Hepatocyte (in vitro differentiated cells): ENCODE results near the gene STK4. TPM values are rescaled to one million over a fixed set of nuclear protein-coding genes. Genes with fewer than 3 reads are reported as not detected.

Experiments used
- DNase-seq: peaks from one replicate; pipeline ENCODE4 v3.0.0-alpha.2; 2016; ENCODE audit warnings: low spot score
- H2AFZ ChIP-seq: fragments of 200-600 bp; sonication (generic); 2 replicates; pipeline ENCODE4 v1.6.0; 2016; ENCODE audit warnings: antibody characterized with exemption, mild to moderate bottlenecking
- H3K27ac ChIP-seq: fragments of 200-600 bp; sonication (generic); 2 replicates; pipeline ENCODE4 v1.5.1; 2016; ENCODE audit warnings: mild to moderate bottlenecking
- H3K27me3 ChIP-seq: fragments of 200-600 bp; sonication (generic); 2 replicates; pipeline ENCODE4 v1.6.1; 2016
- H3K36me3 ChIP-seq: fragments of 200-600 bp; sonication (generic); replicated peaks from 2 replicates; pipeline ENCODE4 v1.5.1; 2016; ENCODE audit warnings: low read depth; ENCODE audit not compliant: insufficient read depth
- H3K4me1 ChIP-seq: fragments of 200-600 bp; sonication (generic); 2 replicates; pipeline ENCODE4 v1.5.1; 2016; ENCODE audit warnings: mild to moderate bottlenecking, moderate library complexity; ENCODE audit not compliant: insufficient read depth
- H3K4me2 ChIP-seq: fragments of 200-600 bp; sonication (generic); 2 replicates; pipeline ENCODE4 v1.6.0; 2016
- H3K4me3 ChIP-seq: fragments of 200-600 bp; sonication (generic); 2 replicates; pipeline ENCODE4 v1.5.1; 2016; ENCODE audit warnings: mild to moderate bottlenecking
- H3K79me2 ChIP-seq: fragments of 200-600 bp; sonication (generic); 2 replicates; pipeline ENCODE4 v1.6.0; 2017; ENCODE audit warnings: mild to moderate bottlenecking
- H3K9me2 ChIP-seq: fragments of 200-600 bp; sonication (generic); replicated peaks from 2 replicates; pipeline ENCODE4 v1.6.0; 2017; ENCODE audit warnings: mild to moderate bottlenecking; ENCODE audit not compliant: insufficient read depth
- H3K9me3 ChIP-seq: fragments of 200-600 bp; sonication (generic); 2 replicates; pipeline ENCODE4 v1.5.1; 2016; ENCODE audit warnings: low read depth, mild to moderate bottlenecking
- H4K20me1 ChIP-seq: fragments of 200-600 bp; sonication (generic); 2 replicates; pipeline ENCODE4 v1.6.0; 2016; ENCODE audit warnings: mild to moderate bottlenecking; ENCODE audit not compliant: insufficient read depth, poor library complexity, severe bottlenecking
- EZH2 ChIP-seq: fragments of 200-600 bp; sonication (generic); IDR thresholded peaks from 2 replicates; pipeline ENCODE4 v1.6.1; 2016; ENCODE audit warnings: antibody characterized with exemption, mild to moderate bottlenecking, borderline replicate concordance
- EZH2phosphoT487 ChIP-seq: fragments of 200-600 bp; sonication (generic); IDR thresholded peaks from one replicate; pipeline ENCODE4 v1.6.1; 2018; ENCODE audit warnings: antibody characterized with exemption, mild to moderate bottlenecking, low read depth, moderate library complexity; ENCODE audit not compliant: unreplicated experiment, severe bottlenecking
- WGBS: methylation state at CpG from one replicate; pipeline ENCODE4 v1.1.6; 2016; ENCODE audit warnings: low lambda C conversion rate; ENCODE audit errors: missing lambda C conversion rate; 5-methylcytosine and 5-hydroxymethylcytosine counted together
- polyA plus RNA-seq: library from polyadenylated mRNA; unstranded; fragments of >200 nt; fragmentation: Nextera tagmentation; extraction: Ambion mirVana; gene quantifications from 2 replicates; pipeline ENCODE4 v1.2.1, GENCODE V29; 2016
- total RNA-seq: library from RNA; depleted of rRNA; stranded (reverse); fragments of >200 nt; gene quantifications from 2 replicates; pipeline ENCODE4 v1.2.3, GENCODE V29; 2014
- TF ChIP-seq, protein P1 (sequence below): fragments of 200-600 bp; sonication (generic); IDR thresholded peaks from 2 replicates; pipeline ENCODE4 v1.5.1; 2016; ENCODE audit warnings: antibody characterized with exemption, mild to moderate bottlenecking; ENCODE audit not compliant: poor library complexity

STK4 gene
- total and polyA plus RNA-seq, 2 experiments from 2014 or later: 11.4 to 16.5 TPM

DNA sequence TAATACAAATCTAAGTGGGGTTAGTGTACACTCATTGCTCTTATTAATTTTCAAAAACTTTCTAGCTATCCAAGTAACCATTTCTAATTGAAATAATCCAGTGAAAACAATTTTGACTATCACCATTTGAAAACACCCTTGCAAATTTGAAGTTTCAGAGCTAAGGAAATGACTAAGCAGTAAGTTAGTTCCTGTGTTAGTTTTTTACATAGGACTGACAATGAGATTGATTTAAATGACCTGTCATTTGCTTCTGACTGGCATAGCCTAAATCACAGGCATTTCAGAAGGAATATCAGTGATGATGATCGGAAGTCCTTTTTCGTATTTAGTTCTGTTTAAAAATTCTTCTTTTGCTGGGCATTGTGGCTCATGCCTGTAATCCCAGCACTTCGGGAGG is 27.0 kb downstream of the STK4 start:
- no peak for DNase-seq
- Histone ChIP-seq H3K4me2 (no peak overlapping the region), H3K4me1 (no peaks in the 10 kb centered on the region), H3K27ac (no peak overlapping the region), H3K79me2 (peaks cover 4% of the 10 kb centered on the region), H3K9me3 (no peaks in the 10 kb centered on the region), H3K9me2 (no peaks in the 10 kb centered on the region), H3K36me3 (no peaks in the 10 kb centered on the region), H2AFZ (no peak overlapping the region), H3K27me3 (no peaks in the 10 kb centered on the region), H3K4me3 (no peak overlapping the region), H4K20me1 (no peaks in the 10 kb centered on the region)
- WGBS: 94% methylated on average over 3 of the region's 3 CpGs
- TF ChIP-seq, protein P1, sequence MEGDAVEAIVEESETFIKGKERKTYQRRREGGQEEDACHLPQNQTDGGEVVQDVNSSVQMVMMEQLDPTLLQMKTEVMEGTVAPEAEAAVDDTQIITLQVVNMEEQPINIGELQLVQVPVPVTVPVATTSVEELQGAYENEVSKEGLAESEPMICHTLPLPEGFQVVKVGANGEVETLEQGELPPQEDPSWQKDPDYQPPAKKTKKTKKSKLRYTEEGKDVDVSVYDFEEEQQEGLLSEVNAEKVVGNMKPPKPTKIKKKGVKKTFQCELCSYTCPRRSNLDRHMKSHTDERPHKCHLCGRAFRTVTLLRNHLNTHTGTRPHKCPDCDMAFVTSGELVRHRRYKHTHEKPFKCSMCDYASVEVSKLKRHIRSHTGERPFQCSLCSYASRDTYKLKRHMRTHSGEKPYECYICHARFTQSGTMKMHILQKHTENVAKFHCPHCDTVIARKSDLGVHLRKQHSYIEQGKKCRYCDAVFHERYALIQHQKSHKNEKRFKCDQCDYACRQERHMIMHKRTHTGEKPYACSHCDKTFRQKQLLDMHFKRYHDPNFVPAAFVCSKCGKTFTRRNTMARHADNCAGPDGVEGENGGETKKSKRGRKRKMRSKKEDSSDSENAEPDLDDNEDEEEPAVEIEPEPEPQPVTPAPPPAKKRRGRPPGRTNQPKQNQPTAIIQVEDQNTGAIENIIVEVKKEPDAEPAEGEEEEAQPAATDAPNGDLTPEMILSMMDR: no peak
- TF ChIP-seq EZH2phosphoT487: no peak
- no peak for TF ChIP-seq EZH2

DNA sequence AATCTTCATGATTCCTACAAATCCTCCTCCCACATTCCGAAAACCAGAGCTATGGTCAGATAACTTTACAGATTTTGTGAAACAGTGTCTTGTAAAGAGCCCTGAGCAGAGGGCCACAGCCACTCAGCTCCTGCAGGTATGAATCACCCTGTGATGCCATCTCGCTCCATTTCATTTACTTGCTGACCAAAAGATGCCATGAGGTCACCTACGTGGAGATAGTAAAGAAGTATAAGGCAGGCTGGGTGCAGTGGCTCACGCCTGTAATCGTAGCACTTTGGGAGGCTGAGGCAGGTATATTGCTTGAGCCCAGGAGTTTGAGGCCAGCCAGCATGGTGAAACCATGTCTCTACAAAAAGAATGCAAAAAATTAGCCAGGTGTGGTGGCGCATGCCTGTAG is 30.9 kb downstream of the STK4 start:
- Histone ChIP-seq H3K79me2 (no peaks in the 10 kb centered on the region), H3K4me1 (no peaks in the 10 kb centered on the region), H3K9me3 (no peaks in the 10 kb centered on the region), H3K4me3 (no peak overlapping the region), H3K4me2 (no peak overlapping the region), H2AFZ (no peak overlapping the region), H3K36me3 (no peaks in the 10 kb centered on the region), H3K9me2 (no peaks in the 10 kb centered on the region), H4K20me1 (no peaks in the 10 kb centered on the region), H3K27ac (no peak overlapping the region), H3K27me3 (no peaks in the 10 kb centered on the region)
- no peak for DNase-seq
- WGBS: 95% methylated on average over 6 of the region's 6 CpGs
- TF ChIP-seq EZH2phosphoT487 (no peak), EZH2 (no peak)
- TF ChIP-seq, protein P1: no peak

DNA sequence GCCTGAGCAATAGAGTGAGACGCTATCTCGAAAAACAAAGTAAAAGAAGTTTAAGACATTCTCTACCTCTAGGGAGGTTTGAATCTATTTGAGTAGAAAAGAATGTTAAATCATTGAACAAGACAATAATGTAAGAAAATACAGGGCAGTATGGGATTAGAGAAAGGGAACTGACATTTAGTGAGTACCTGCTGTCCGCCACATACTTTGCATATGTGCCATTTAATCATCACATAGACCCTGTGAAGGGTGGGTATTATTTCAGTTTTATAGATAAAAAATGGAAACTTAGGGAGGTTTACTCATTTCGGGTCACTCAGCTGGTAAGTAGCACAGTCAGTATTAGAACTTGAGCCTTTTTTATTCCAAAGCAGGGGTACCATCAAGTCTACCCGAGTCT is 31.4 kb downstream of the STK4 start:
- Histone ChIP-seq H3K4me2 (no peak overlapping the region), H3K27ac (no peak overlapping the region), H2AFZ (no peak overlapping the region), H3K27me3 (no peaks in the 10 kb centered on the region), H3K79me2 (no peaks in the 10 kb centered on the region), H3K9me2 (no peaks in the 10 kb centered on the region), H3K36me3 (no peaks in the 10 kb centered on the region), H3K4me1 (no peaks in the 10 kb centered on the region), H4K20me1 (no peaks in the 10 kb centered on the region), H3K4me3 (no peak overlapping the region), H3K9me3 (no peaks in the 10 kb centered on the region)
- TF ChIP-seq EZH2phosphoT487 (no peak), EZH2 (no peak)
- TF ChIP-seq, protein P1: no peak
- DNase-seq: no peak
- 98% methylated on average over 5 of the region's 5 CpGs for WGBS

DNA sequence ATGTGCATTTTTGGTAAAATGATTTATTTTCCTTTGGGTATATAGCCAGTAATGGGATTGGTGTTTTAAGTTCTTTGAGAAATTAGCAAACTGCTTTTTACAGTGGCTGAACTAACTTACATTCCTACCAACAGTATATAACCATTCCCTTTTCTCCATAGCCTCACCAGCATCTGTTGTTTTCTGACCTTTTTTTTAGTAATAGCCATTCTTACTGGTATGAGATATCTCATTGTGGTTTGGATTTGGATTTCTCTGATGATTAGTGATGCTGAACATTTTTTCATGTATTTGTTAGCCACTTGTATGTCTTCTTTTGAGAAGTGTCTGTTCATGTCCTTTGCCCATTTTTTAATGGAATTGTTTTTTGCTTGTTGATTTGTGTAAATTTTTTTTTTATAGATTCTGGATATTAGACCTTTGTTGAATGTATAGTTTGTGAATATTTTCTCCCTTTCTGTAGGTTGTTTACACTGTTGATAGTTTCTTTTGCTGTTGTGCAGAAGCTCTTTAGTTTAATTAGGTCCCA is 42.3 kb downstream of the STK4 start:
- H3K27ac ChIP-seq: no peak overlapping the region
- no peaks in the 10 kb centered on the region for H3K9me3 ChIP-seq
- no peaks in the 10 kb centered on the region for H3K36me3 ChIP-seq
- no peaks in the 10 kb centered on the region for H4K20me1 ChIP-seq
- peaks cover 5% of the 10 kb centered on the region for H3K79me2 ChIP-seq
- no peak overlapping the region for H2AFZ ChIP-seq
- H3K4me3 ChIP-seq: no peak overlapping the region
- no peak overlapping the region for H3K4me2 ChIP-seq
- H3K9me2 ChIP-seq: no peaks in the 10 kb centered on the region
- DNase-seq: no peak
- H3K4me1 ChIP-seq: no peaks in the 10 kb centered on the region
- TF ChIP-seq, protein P1: no peak
- no peak for TF ChIP-seq EZH2
- no peak for TF ChIP-seq EZH2phosphoT487
- no peaks in the 10 kb centered on the region for H3K27me3 ChIP-seq
